ENCODE measurements around the gene SDCBP2.

Gene SDCBP2

GRCh38 chr20:1313236-1313964 lies 15.5 kb downstream of the SDCBP2 start:
- DNase-seq = peak; percentile 11 to 83 (median 60)

GRCh38 chr20:1312904-1313235 lies 16.1 kb downstream of the SDCBP2 start:
- no peak for DNase-seq

- no peak for DNase-seq
Observed at GRCh38 chr20:1312308-1312707, 16.6 kb downstream of the SDCBP2 start.

- DNase-seq = no peak
Observed at GRCh38 chr20:1310506-1311190, 18.3 kb downstream of the SDCBP2 start.

- DNase-seq = peak in 15 of 51 donors; percentile 13 to 57 (median 23)
Observed at GRCh38 chr20:1310071-1310470, 18.9 kb downstream of the SDCBP2 start.

- DNase-seq = peak in 6 of 51 donors; percentile 16 to 37 (median 31)
Observed at GRCh38 chr20:1309439-1309847, 19.5 kb downstream of the SDCBP2 start.

- peak in 1 of 51 donors; percentile 14 for DNase-seq
Observed at GRCh38 chr20:1308702-1309095, 20.2 kb downstream of the SDCBP2 start.

GRCh38 chr20:1308067-1308701 lies 20.8 kb downstream of the SDCBP2 start:
- no peak for DNase-seq

- DNase-seq = no peak
Observed at GRCh38 chr20:1307571-1307971, 21.4 kb downstream of the SDCBP2 start.

GRCh38 chr20:1307171-1307570 lies 21.8 kb downstream of the SDCBP2 start:
- DNase-seq = no peak

GRCh38 chr20:1306316-1307135 lies 22.4 kb downstream of the SDCBP2 start:
- DNase-seq = no peak

GRCh38 chr20:1305712-1306111 lies 23.2 kb downstream of the SDCBP2 start:
- DNase-seq = no peak

- DNase-seq = no peak
Observed at GRCh38 chr20:1304710-1305515, 24.0 kb downstream of the SDCBP2 start.

GRCh38 chr20:1302685-1303541 lies 26.0 kb downstream of the SDCBP2 start:
- DNase-seq = peak in 1 of 51 donors; percentile 27

GRCh38 chr20:1301031-1301529 lies 27.9 kb downstream of the SDCBP2 start:
- DNase-seq = no peak

GRCh38 chr20:1300083-1300840 lies 28.7 kb downstream of the SDCBP2 start:
- no peak for DNase-seq

- no peak for DNase-seq
Observed at GRCh38 chr20:1299522-1299921, 29.4 kb downstream of the SDCBP2 start.

GRCh38 chr20:1298888-1299511 lies 29.9 kb downstream of the SDCBP2 start:
- no peak for DNase-seq
